GM18520 (cell line): ENCODE measurements around the gene OR2A1.
A peak's percentile ranks its signal among the peaks of the same experiment; 100 is the strongest.
"Not testable (repeated sequence)": the region's sequence is repeated elsewhere in the genome, so short reads cannot be mapped to it uniquely, and the experiment has no call there.

Source experiments
- ATAC-seq: cut with Tn5 transposase; IDR thresholded peaks from one replicate; pipeline ENCODE4 v1.9.1; 2021; ENCODE audit not compliant: unreplicated experiment

Gene OR2A1

DNA sequence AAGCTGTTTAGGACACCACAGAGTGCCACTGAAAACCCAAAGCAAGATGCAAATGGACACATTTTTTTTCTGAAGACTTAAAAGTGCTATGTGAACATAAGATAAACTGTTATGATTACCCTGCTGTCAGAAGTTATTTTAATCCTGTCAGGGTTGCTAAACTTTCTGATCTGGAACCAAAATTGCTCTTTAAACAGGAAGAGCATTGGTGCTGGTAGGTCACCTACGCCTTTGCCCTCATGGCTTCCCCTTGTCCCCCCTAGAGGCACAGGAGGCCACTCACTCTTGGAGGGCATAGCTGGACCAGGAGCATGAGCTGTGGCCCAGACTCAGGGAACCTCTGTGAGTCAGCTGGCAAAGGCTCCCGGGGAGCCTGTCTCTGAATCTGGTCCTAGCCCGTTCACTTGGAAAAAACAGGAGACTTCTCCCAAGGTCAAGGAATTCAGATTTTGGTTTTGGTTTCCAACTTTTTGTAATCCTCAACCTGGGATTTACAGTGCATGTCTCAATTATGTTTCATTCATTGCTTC is 9.5 kb downstream of the OR2A1 start:
- not testable (repeated sequence) for ATAC-seq

DNA sequence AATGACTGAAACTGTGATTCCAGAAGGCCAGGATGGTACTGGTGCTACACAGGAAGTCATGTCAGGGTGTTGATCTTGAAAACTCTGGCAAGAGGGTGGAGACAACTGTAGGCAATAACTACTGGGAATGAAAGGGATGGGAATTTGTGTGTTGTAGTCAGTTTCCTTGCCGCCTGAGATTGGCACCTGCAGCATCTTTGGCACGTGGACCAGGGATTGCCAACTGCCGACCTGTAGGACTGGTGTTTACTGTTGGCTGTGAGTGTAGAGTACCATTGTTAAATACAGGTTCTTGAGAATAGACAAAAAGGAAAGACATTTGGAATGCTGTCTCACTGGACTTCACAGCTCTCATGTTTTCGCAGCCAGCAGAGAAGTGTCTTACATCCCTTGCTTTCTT is 11.1 kb downstream of the OR2A1 start:
- ATAC-seq: not testable (repeated sequence)

DNA sequence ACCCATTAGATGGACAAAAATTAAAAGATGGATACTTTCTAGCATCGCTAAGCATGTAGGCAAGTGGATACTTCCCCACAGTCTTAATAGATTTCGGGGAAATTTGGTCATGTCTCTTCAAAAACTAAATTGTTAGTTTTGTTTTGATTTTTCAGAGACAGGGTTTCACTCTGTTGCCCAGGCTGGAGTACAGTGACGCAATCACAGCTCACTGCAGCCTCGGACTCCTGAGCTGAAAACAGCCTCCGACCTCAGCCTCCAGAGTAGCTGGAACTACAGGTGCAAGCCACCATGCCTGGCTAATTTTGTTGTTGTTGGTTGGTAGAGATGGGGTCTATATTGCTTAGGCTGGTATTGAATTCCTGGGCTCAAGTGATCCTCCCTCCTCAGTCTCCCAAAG is 13.6 kb downstream of the OR2A1 start:
- ATAC-seq: not testable (repeated sequence)

DNA sequence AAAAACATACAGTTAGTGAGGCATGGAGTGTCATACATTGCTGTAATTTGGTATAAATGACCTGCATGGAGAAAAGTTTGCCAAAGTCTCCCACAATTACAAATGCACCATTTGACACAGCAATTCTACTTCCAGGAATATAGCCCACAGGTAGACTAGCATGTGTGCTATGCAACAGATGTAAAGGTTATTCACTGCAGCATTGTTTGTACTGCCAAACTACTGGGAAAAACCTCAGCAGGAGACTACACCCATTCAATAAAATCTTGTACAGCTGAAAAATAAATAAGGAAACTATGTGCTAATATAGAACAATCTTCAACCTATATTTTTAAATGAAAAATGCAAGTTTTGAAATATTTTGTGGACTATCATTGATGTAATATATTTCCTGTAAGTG is 17.8 kb downstream of the OR2A1 start:
- ATAC-seq: not testable (repeated sequence)

DNA sequence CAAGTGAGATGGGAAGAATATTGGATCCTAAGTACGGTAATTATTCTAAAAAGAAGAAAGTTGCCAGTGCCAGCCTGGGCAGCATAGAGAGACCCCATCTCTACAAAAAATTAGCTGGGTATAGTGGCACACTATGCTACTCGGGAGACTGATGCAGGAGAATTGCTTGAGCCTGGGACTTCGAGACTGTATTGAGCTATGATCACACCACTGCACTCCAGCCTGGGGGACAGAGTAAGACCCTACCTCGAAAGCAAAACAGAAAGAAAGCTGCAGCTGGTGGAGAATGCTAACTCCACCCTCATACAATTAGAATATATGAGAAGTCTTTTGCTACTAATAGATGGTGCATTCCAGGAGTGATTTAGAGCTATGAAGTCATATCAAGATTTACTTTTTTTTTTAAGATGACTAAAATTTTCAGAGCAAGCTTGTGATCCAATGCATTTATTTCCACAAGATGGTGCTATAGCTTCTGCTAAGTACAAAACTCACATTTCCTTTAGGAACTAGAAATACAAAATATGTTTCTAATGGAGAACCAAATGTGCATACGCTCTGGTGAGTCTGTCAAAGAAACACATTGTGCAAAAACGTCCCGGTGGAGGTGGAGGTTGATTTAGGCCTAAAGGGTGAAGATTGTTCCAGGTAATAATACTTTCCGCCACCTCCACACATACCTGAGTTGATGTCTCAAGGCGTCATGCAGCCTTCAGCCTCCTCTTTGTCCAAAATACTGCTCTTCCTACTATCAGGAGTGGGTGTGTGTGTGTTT is 19.2 kb downstream of the OR2A1 start:
- not testable (repeated sequence) for ATAC-seq

DNA sequence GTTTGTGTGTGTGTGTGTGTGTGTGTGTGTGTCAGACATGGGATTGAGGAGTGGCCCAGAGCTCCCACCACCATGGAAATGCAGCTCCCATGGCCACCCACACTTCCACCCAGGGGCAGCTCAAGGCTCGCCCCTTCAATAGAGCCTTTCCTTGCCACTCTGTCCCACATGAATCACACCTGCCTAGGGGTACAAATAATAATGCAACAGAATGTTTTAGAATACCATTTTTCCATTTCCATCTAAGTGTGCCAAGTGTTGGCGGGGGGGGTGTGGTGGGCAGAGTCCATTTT is 19.7 kb downstream of the OR2A1 start:
- not testable (repeated sequence) for ATAC-seq

DNA sequence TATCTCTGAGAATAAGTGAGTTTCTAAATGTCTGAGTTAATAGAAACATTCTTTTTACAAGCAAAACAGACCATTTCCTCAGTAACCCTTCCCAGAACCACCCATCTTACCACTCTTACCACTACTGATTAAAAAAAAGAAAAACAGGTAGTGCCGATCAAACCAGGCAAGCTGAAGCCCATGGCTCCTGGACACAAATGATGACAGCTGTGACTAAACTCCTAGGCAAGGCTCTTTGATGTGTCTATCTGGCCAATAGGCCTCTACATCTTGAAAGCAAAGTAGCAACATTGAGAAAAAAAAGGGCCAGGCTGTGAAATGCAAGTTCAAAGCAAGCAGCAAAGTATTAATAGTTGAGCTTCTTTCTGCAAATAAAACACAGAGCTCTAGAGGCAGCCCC is 36.4 kb downstream of the OR2A1 start:
- peak; percentile 30 for ATAC-seq

DNA sequence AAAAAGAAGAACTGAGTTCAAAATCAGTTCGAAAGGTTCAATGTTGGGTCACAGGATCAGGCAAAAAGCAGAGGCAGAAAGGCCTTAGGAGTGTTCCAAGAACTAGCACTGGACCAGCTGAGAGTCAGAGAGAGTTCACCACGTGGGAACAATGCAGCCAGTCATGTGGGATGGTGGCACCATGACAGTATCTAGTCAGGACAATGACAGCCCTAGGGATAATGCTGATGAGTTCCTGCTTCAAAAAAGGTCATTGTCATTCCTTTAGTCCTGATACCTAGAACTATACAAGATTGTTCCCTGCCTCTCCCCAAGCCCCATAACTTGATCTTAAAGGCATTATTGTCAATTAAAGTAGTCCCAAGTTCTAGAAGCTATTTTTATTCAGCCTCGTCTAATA is 39.4 kb downstream of the OR2A1 start:
- not testable (repeated sequence) for ATAC-seq

DNA sequence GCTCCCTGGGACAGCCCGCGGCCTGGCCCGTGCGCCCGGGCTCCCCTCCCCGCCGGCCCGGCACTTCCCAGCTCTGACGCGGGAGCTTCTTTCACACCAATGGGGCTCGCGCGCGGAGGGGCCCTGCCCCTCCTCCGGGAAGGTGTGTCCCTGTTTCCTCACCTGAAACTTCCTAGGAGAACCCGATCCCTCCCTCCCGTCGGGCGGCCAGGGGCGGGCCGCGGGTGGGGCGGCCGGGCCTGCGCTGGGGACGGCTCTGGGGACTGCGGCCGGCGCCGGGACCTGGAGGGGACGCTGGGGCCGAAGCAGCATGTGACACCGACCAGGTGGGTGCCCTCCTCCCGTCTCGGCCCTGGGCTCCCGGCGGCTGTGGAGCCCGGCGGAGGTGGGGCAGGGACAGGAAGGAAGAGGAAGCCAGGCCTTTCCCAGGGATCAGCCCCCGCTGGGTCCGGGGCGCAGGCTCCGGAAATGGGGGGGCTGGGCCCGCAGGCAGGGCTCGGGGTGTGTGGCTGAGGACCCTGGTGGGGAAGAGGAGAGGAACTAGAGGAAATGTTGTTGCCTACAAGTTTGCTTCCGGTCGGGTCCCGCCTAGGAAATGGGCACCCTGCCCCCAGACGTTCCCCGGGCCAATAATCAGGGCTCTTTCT is 43.1 kb downstream of the OR2A1 start, which contains the start of gene ARHGEF5:
Gene ARHGEF5 (plus strand): TSS at position 227 of the 647 bp plus-strand sequence. CDS start 7,268 bp downstream, outside the sequence.
- peak; percentile 68 for ATAC-seq

DNA sequence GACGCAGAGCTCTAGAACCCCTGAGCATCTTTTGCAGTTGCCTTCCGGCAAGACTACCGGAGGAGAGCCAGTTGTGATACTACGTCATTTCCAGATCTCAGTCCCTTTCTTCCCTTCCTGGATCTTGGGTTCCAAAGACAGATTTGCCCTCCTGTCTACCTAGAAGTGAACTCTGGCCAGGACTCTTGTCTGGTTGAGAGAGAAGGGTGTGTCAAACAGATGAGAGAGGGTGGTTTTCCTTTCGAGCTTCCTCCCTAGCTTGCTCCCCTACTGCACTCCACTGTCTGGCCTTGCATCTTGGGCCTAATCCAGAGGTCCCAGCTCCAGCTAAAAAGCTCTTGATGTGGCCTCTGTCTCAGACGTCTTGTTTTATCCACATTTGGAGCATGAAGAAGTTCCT is 44.0 kb downstream of the OR2A1 start:
- not testable (repeated sequence) for ATAC-seq

DNA sequence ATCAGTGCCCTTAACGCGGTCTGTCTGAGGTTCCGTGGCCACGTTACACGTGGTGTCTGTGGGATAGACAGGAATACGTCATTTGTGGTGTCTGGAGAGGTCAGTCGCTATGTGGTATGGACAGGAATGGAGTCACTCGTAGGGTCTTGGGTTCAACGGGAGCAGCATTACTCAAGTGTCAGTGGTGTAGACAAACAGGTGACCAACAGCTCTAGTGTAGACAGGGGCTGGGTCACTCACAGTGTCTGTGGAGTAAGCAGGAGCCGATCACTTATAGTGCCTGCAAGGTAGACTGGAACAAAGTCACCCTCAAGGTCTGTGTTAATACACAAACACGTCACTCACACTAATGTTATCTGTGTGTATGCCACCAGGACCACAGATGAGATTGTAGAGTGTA is 44.6 kb downstream of the OR2A1 start:
- not testable (repeated sequence) for ATAC-seq

DNA sequence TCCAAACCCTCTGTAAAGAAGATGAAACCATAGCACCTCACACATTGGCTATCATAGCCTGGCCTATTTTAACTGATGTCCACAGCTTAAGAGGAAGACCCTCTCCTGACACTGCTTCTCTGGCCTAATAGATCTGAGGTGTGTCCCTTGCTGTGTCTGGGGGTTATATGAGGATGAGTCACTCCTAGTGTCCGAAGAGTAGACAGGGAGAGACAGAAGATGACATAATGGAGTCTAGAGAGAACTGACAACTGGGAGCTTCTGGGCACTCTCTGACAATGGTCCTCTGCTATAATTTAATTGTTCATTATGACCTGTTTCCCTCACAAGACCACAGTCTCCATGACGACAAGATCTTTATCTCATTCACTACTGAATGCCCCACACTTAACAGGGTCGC is 49.8 kb downstream of the OR2A1 start:
- not testable (repeated sequence) for ATAC-seq

DNA sequence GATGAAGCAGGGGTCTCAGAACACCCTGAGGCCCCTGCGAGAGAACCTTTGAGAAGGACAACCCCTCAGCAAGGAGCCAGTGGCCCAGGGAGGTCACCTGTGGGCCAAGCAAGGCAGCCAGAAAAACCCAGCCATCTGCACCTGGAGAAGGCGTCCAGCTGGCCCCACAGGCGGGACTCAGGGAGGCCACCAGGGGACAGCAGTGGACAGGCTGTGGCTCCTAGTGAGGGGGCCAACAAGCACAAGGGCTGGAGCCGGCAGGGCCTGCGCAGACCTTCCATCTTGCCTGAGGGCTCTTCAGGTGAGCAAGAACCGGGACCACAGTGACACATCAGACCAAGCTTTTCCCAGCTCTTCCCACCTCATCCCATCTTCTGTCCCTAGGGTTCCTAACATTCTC is 53.3 kb downstream of the OR2A1 start:
- ATAC-seq: not testable (repeated sequence)

DNA sequence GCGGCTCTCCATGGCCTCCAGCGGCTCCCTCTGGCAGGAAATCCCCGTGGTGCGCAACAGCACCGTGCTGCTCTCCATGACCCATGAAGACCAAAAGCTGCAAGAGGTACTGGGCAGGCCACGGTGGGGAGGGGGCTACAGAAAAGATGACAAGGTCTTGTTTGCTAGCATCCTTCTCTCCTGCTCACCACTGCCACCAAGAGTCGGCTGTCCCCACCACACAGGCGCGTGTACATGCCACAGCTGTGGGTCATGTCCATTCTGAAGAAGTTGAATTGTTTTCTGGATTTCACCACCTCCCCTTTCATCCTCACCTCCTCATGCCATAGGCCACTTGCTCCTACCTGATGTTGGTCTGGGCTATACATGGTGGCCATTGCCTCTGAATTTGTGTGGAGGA is 55.0 kb downstream of the OR2A1 start:
- ATAC-seq: not testable (repeated sequence)

DNA sequence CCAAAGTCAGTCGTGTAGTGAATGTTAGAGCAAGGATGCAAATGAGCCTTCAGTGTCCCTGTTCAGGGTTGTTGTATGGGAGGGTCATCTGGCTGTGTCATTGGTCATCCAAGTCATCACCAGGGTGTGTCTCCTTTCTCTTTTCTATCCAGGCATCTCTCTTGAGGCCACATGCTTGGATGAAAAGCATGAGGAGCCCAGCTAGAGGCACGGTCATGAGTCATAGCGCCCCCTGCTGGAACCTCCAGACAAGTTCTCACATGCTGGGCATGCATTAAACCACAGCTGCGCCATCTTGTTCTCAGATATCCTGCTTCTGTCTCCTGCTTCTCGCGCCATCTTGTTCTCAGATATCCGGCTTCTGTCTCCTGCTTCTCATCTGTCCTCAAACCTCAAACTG is 57.0 kb downstream of the OR2A1 start:
- not testable (repeated sequence) for ATAC-seq
